ENCODE measurements around the gene MPPED2. TPM values are rescaled to one million over a fixed set of nuclear protein-coding genes. Genes with fewer than 3 reads are reported as not detected.

Gene MPPED2
- total RNA-seq, 1 experiment from 2014 or later: 4.7 TPM

GRCh38 chr11:30432178-30432577 lies 154.0 kb downstream of the MPPED2 start:
- H3K4me2 ChIP-seq (ENCODE audit: insufficient read depth, insufficient read length, low read length): no peak overlapping the region
- no peaks in the 10 kb centered on the region for H4K20me1 ChIP-seq (ENCODE audit: control insufficient read depth, insufficient read depth, insufficient read length)
- H3K27ac Mint-ChIP-seq: no peak overlapping the region
- no peaks in the 10 kb centered on the region; a peak in 1 of 7 replicates for H3K36me3 Mint-ChIP-seq (ENCODE audit: insufficient read depth in 1 of 3, low read depth in 3 of 3)
- H4K5ac ChIP-seq (ENCODE audit: insufficient read length, low read depth, low read length): no peak overlapping the region
- H3K4me1 Mint-ChIP-seq: peaks cover 0 to 6% of the 10 kb centered on the region in 2 experiments; a peak in 2 of 4 replicates
- no peak overlapping the region for H3K14ac ChIP-seq (ENCODE audit: insufficient read depth, low read length)
- H3K79me1 ChIP-seq (ENCODE audit: insufficient read depth, low read depth, low read length, poor library complexity, severe bottlenecking): no peaks in the 10 kb centered on the region
- no peak overlapping the region for H3K18ac ChIP-seq (ENCODE audit: insufficient read length, low read depth, low read length)
- no peak overlapping the region for H2BK5ac ChIP-seq (ENCODE audit: insufficient read length, low read length)
- no peak overlapping the region for H3K27ac ChIP-seq (ENCODE audit: insufficient read length, low read depth, low read length)
- no peak overlapping the region for H2BK12ac ChIP-seq (ENCODE audit: insufficient read length, low read depth, low read length)
- no peak overlapping the region for H2BK120ac ChIP-seq (ENCODE audit: low read depth, low read length, poor library complexity, severe bottlenecking)
- H4K91ac ChIP-seq (ENCODE audit: insufficient read length, low read depth, low read length): no peak overlapping the region
- H2AFZ ChIP-seq (ENCODE audit: low read length): no peak overlapping the region
- H3K23ac ChIP-seq (ENCODE audit: insufficient read length, low read depth, low read length): no peak overlapping the region
- H3K27me3 Mint-ChIP-seq (ENCODE audit: low read depth): no peaks in the 10 kb centered on the region
- no peak overlapping the region for H3K4ac ChIP-seq (ENCODE audit: low read depth, low read length)
- no peak overlapping the region for H3K56ac ChIP-seq (ENCODE audit: insufficient read length, low read depth, low read length)
- no peaks in the 10 kb centered on the region for H3K9me3 Mint-ChIP-seq
- WGBS (ENCODE audit: extremely low coverage, insufficient read length, low lambda C conversion rate): no CpG with 5 or more reads among the region's 1 CpG
- no peak overlapping the region for H2AK5ac ChIP-seq (ENCODE audit: insufficient read length, low read length)
- no peak overlapping the region for H3T11ph ChIP-seq (ENCODE audit: low read length)
- no peaks in the 10 kb centered on the region; the same call in 1 of the 2 replicates for H3K4me1 ChIP-seq (ENCODE audit: insufficient read depth, low read length)
- TF ChIP-seq CTCF (conservative IDR thresholded peaks at IDR 0.05): no peak
- H4K8ac ChIP-seq (replicated peaks; ENCODE audit: insufficient read length, low read depth, low read length): no peak overlapping the region
- H3K79me2 ChIP-seq (ENCODE audit: insufficient read depth, low read length): no peaks in the 10 kb centered on the region
- no peak for DNase-seq
- no peaks in the 10 kb centered on the region for H3K27me3 ChIP-seq (ENCODE audit: insufficient read depth, low read length)
- no peaks in the 10 kb centered on the region for H3K9me3 ChIP-seq (ENCODE audit: control insufficient read depth, low read depth, low read length)
- no peak overlapping the region for H2BK20ac ChIP-seq (ENCODE audit: low read depth, low read length, poor library complexity, severe bottlenecking)
- no peaks in the 10 kb centered on the region for H3K23me2 ChIP-seq (ENCODE audit: insufficient read length, low read depth, low read length, poor library complexity, severe bottlenecking)
- H2BK15ac ChIP-seq (ENCODE audit: low read depth, low read length): no peak overlapping the region
- H3K9ac ChIP-seq (ENCODE audit: extremely low read depth, insufficient read length, low read length): no peak overlapping the region
- H3K4me3 Mint-ChIP-seq: no peak overlapping the region

All from H9 (cell line).